AG09309 (cell line): ENCODE data around the gene CLEC5A.

ENCODE experiments used
- DNase-seq: peaks from one replicate; pipeline ENCODE4 v3.0.0-alpha.2; 2010; ENCODE audit warnings: low read depth
- H3K4me3 ChIP-seq: 2 replicates; pipeline ENCODE4 v1.5.1; 2011; ENCODE audit warnings: mild to moderate bottlenecking, low read depth, low read length, moderate library complexity; ENCODE audit not compliant: control insufficient read depth
- TF ChIP-seq, protein P1 (sequence below): IDR thresholded peaks from 2 replicates; pipeline ENCODE4 v1.5.1; 2011; ENCODE audit warnings: mild to moderate bottlenecking, low read depth, low read length, inconsistent platforms; ENCODE audit not compliant: insufficient read depth, control insufficient read depth; ENCODE audit errors: missing control alignments

The CLEC5A gene

DNA sequence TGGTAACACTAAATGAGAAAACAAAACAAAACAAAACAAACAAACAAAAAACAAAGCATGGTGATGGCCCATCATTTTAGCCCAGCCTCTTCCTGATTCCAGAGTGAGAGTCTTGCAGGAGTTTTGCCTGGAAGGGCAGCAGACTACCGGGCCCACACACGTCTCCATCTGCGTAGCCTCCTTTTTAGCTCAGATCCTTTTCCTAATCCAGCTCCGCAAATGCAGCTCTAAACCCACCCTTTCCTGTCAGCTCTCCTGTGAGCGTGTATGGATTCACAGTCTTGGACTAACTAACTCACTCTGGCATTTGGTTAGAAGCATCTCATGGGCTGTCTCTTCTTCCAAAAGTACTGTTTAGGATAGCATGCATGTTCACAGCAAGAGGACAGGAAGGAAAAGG is 16.6 kb downstream of the CLEC5A start:
- TF ChIP-seq, protein P1, sequence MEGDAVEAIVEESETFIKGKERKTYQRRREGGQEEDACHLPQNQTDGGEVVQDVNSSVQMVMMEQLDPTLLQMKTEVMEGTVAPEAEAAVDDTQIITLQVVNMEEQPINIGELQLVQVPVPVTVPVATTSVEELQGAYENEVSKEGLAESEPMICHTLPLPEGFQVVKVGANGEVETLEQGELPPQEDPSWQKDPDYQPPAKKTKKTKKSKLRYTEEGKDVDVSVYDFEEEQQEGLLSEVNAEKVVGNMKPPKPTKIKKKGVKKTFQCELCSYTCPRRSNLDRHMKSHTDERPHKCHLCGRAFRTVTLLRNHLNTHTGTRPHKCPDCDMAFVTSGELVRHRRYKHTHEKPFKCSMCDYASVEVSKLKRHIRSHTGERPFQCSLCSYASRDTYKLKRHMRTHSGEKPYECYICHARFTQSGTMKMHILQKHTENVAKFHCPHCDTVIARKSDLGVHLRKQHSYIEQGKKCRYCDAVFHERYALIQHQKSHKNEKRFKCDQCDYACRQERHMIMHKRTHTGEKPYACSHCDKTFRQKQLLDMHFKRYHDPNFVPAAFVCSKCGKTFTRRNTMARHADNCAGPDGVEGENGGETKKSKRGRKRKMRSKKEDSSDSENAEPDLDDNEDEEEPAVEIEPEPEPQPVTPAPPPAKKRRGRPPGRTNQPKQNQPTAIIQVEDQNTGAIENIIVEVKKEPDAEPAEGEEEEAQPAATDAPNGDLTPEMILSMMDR = no peak
- DNase-seq = no peak
- no peak overlapping the region for H3K4me3 ChIP-seq

DNA sequence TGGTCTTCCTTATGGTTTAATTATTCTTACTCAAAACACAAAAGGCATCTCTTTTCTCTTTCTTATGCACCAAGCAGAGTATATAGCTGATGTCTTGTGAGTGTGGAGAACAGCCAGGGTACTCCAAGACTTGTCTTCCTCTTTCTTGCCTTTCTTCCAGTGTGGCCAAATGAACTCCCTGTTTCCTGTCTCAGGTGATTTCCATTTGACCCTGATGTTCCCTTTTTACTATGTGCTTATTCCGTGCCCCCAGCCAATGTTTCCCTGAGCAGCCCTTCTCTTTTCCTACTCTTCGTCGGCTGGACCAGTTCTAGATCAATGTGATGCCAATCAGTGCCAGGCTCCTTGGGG is 18.0 kb downstream of the CLEC5A start:
- DNase-seq = no peak
- TF ChIP-seq, protein P1 = no peak
- no peak overlapping the region for H3K4me3 ChIP-seq

DNA sequence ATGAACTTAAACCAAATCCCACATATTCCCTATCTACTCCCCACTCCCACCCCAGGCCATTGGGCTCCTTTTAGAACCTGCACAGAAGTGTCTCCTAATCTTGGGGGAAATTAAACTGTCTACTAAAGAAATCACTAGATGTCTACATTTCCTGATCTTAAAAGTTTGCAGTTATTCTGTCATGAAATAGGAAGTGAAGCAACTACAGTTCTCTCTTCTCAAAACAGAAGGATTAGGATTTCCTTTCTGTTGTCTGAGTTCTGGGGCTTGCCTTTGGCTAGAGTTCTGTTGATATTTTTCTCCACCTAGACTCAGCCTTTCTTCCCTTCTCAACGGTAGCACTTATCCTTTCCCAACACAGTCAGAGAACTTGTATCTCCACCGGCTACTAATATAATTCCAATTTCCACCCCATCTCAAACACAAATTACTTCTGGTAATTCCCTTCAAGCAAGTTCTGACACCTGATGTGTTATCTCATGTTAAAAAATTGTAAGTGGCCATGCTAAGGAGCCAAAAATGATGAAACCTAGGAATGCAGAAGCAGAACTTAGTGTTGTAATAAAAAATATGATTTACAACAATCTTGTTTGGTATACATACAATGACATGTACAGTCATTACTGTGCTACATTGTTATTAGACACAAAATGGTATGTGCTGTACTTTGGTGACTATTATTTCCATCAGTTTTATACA is 18.5 kb downstream of the CLEC5A start:
- DNase-seq = no peak
- TF ChIP-seq, protein P1 = no peak
- no peak overlapping the region for H3K4me3 ChIP-seq

DNA sequence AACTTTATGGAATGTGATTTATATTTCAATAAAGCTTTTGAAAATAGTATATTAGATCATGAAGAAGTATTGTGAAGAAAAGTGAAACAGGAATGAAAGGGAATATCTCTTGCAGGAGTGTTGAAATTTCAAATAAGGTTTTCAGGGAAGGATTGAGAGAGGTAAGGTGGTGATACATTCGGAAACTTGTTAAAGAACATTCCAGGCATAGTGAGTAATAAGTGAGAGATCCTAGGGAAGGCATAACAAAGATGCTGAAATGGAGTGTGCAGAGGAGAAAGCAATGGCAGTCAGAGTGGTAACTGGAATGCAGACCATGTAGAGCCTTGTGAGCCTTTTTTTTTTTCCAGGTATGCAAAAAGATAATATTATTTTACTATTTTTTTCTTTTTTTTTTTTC is 26.5 kb downstream of the CLEC5A start:
- TF ChIP-seq, protein P1 = no peak
- H3K4me3 ChIP-seq = no peak overlapping the region
- no peak for DNase-seq

DNA sequence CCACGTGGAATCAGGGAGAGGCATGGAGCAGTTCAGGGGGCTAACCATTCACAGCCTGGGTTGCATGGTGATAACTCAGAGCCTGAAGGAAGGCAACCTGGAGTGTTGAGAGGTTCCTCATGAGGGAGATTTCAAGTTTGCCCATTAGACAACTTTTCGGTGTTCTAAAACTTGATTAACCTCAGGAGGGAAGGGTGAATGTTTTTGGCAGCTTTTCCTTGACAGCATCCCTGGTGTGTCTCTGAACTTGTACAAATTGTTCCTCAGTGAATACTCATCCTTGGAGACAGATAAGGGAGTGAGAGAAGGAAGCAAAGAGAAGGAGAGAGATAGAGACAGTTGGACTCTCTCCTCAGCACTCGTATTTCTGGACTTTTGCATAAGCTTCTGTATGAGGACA is 30.7 kb downstream of the CLEC5A start, which contains the start of gene OR9A4:
Gene OR9A4, plus strand, starts transcription at position 301 of the 400 bp plus-strand sequence. CDS start 2,477 bp downstream, outside the sequence.
- no peak within 1 kb of the TSS for H3K4me3 ChIP-seq
- TF ChIP-seq, protein P1 = no peak
- DNase-seq = no peak

DNA sequence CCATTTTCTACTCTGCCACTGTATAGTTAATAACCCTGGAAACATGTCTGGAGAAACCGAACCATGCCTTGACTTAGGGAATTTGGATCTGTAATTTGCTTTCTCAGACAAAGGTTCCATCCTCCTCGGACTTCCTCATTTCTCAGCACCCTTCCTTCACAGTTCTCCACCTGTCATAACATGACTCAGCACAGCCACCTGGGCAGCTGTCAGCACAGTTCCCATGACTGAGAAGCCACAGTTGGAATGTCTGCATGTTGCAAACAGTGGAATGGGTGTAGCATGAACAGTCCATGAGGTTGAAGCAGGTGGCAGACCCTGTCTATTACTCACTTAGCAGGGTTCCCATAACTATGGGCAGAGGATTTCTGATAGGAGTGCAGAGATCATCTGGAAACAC is 31.2 kb downstream of the CLEC5A start:
- H3K4me3 ChIP-seq = no peak overlapping the region
- DNase-seq = no peak
- TF ChIP-seq, protein P1 = no peak
